Brain microvascular endothelial cell (primary cell): ENCODE results near the gene CACNA1B.
"Not testable (repeated sequence)": the region's sequence is repeated elsewhere in the genome, so short reads cannot be mapped to it uniquely, and the experiment has no call there.

Source experiments
- DNase-seq: peaks from one replicate; pipeline ENCODE4 v3.0.0-alpha.2; 2020
- H3K27ac ChIP-seq: fragments of 250-450 bp; sonication (Bioruptor Pico); 2 replicates; pipeline ENCODE4 v1.5.1; 2020; ENCODE audit warnings: mild to moderate bottlenecking, moderate library complexity
- H3K27me3 ChIP-seq: fragments of 250-450 bp; sonication (Bioruptor Pico); replicated peaks from 2 replicates; pipeline ENCODE4 v1.5.1; 2020; ENCODE audit warnings: mild to moderate bottlenecking
- H3K36me3 ChIP-seq: fragments of 250-450 bp; sonication (Bioruptor Pico); replicated peaks from 2 replicates; pipeline ENCODE4 v1.5.1; 2020; ENCODE audit warnings: mild to moderate bottlenecking
- H3K4me3 ChIP-seq: 2 replicates; pipeline ENCODE4 v1.5.1; 2011; ENCODE audit warnings: low read depth, mild to moderate bottlenecking, control low read depth, low read length, moderate library complexity
- in situ Hi-C: cut with HindIII; loops from 2 replicates; pipeline ENCODE4 v1.10.0; 2017; ENCODE audit warnings: low sequenced_read_pairs, low pct_ligation_motif_present
- TF ChIP-seq, protein P1 (sequence below): IDR thresholded peaks from 2 replicates; pipeline ENCODE4 v1.5.1; 2011; ENCODE audit warnings: low read depth, mild to moderate bottlenecking, moderate library complexity, low read length, control low read depth, inconsistent platforms; ENCODE audit errors: missing control alignments

The CACNA1B gene

DNA sequence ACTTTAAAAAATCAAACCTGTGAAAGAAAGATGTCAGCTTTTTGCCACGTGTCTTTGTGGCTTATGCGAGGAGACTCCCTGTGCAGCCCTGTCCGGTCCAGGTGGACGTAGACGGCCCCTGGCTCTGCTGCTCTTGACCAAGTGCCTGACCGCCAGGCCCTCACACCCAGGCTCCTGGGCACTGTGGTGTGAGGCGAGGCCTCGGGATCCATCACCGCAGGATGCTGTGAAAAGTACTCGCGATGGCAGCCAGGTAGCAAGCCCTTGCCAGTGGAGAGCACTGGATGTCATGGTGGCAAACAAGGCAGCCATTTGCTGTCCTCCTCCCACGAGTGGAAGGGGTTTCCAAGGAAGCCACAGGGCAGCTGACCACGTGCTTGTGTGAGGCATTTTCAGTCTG is 245.1 kb downstream of the CACNA1B start:
- Histone ChIP-seq H3K36me3 (no peaks in the 10 kb centered on the region), H3K27ac (no peak overlapping the region), H3K4me3 (no peak overlapping the region), H3K27me3 (no peaks in the 10 kb centered on the region)
- in situ Hi-C loops, result no loop called here
- TF ChIP-seq, protein P1, sequence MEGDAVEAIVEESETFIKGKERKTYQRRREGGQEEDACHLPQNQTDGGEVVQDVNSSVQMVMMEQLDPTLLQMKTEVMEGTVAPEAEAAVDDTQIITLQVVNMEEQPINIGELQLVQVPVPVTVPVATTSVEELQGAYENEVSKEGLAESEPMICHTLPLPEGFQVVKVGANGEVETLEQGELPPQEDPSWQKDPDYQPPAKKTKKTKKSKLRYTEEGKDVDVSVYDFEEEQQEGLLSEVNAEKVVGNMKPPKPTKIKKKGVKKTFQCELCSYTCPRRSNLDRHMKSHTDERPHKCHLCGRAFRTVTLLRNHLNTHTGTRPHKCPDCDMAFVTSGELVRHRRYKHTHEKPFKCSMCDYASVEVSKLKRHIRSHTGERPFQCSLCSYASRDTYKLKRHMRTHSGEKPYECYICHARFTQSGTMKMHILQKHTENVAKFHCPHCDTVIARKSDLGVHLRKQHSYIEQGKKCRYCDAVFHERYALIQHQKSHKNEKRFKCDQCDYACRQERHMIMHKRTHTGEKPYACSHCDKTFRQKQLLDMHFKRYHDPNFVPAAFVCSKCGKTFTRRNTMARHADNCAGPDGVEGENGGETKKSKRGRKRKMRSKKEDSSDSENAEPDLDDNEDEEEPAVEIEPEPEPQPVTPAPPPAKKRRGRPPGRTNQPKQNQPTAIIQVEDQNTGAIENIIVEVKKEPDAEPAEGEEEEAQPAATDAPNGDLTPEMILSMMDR, result no peak
- no peak for DNase-seq

DNA sequence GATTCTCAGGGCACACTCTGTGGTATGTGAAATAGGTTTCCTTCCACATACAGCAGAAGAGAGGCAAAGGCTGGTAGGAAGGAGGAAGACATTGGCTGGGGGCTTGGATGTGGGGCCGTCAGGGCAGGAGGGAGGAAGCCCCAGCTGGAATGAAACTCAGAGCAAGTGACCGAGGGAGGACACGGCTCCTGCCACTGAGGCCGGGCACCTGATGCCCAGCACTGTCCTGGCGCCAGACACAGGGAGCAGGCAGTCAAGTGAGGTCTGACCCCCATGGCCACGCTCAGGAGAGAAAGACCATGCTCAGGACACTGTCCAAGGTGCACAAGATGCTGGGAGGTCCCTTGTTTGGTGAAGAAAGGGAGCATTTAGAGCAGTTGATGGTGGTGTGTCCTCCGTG is 245.5 kb downstream of the CACNA1B start:
- no peak for DNase-seq
- in situ Hi-C loops, result no loop called here
- Histone ChIP-seq H3K27ac (no peak overlapping the region), H3K27me3 (no peaks in the 10 kb centered on the region), H3K36me3 (no peaks in the 10 kb centered on the region), H3K4me3 (no peak overlapping the region)
- TF ChIP-seq, protein P1, result no peak

DNA sequence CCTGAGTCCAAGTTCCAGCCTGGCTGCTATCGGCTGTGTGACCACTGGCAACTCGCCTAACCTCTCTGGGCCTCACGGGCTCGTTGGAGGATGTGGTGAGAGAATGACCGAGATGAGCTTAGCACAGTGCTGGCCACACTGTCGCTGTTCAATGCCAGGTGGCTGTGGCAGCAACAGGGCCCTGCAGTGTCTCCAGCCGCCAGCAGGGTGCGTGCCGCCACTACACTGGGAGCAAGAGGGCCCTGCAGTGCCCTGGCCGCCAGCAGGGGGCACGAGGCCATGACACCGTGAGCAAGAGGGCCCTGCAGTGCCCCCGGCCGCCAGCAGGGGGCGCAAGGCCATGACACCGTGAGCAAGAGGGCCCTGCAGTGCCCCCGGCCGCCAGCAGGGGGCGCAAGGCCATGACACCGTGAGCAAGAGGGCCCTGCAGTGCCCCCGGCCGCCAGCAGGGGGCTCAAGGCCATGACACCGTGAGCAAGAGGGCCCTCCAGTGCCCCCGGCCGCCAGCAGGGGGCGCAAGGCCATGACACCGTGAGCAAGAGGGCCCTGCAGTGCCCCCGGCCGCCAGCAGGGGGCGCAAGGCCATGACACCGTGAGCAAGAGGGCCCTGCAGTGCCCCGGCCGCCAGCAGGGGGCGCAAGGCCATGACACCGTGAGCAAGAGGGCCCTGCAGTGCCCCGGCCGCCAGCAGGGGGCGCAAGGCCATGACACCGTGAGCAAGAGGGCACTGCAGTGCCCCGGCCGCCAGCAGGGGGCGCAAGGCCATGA is 248.7 kb downstream of the CACNA1B start:
- H3K4me3 ChIP-seq, in situ Hi-C loops, H3K27me3 ChIP-seq, H3K27ac ChIP-seq, H3K36me3 ChIP-seq, DNase-seq: not testable (repeated sequence)

DNA sequence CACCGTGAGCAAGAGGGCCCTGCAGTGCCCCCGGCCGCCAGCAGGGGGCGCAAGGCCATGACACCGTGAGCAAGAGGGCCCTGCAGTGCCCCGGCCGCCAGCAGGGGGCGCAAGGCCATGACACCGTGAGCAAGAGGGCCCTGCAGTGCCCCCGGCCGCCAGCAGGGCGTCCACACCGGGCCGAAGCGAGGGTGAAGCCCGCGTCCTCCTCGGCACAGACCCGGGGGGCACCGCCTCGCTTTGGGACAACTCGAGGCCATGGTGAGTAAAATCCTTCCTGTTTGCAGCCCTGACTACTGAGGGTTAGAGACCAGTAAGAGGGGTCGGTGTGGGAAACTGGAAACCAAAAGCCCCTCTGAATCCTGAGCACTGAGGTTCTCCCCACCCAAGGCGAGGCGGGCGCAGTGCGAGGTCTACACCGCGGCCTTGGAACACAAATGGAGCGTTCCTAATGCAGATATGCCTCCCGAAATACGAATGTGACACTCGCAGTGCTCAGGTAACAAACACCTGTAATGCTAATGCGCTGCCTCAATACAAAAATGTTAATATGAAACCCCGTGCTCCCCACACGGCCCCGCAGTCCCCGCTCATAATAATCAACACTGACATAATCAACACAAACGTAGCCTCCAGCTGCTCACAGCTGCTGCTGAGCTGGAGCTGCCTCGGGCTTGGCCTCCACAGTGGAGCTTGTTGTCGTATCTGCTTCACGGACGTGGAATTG is 249.4 kb downstream of the CACNA1B start:
- H3K36me3 ChIP-seq, in situ Hi-C loops: not testable (repeated sequence)

DNA sequence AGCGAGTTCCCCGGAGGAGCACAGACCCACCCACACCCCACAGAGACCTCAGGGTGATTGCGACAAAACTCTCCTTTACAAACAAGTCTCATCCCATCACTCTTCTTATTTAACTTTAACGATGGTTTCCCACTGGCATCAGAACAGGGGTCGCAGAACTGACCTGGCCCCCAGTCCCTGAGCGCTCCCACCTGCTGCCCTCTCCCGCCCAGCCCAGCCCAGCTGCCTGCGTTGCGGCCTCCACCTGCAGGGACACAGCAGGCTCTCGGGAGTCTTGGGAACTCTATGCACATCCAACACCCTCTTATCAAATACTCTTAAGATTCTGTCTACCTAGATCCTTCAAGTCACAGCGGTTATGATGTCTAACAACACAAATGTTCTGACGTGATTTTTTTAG is 250.4 kb downstream of the CACNA1B start:
- H3K27ac ChIP-seq, H3K4me3 ChIP-seq, DNase-seq, in situ Hi-C loops, H3K27me3 ChIP-seq, H3K36me3 ChIP-seq: not testable (repeated sequence)

More for the DNA sequence above, 249.4 kb downstream of the CACNA1B start:
- H3K27me3 ChIP-seq, H3K4me3 ChIP-seq, H3K27ac ChIP-seq, DNase-seq: not testable (repeated sequence)

DNA sequence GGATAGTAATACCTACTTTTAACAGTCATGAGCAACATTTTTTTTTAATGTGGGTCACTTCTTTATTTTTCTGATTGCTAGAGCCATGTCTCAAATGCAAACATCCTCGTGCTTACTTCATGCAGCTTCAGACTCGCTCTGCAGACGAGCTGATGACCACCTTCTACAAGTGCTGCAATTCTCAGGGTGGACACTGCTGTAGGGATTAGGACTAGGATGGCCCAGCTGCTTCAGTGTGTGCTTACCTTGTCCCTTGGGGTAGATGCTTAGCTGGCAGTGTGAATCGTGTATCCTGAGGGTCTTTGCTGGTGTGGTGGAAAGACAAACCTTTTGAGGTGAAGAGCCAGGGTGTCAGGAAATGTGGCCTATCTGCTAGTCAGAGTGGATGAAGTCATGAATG is 251.7 kb downstream of the CACNA1B start:
- H3K4me3 ChIP-seq, H3K36me3 ChIP-seq, H3K27me3 ChIP-seq, H3K27ac ChIP-seq, DNase-seq, in situ Hi-C loops: not testable (repeated sequence)

DNA sequence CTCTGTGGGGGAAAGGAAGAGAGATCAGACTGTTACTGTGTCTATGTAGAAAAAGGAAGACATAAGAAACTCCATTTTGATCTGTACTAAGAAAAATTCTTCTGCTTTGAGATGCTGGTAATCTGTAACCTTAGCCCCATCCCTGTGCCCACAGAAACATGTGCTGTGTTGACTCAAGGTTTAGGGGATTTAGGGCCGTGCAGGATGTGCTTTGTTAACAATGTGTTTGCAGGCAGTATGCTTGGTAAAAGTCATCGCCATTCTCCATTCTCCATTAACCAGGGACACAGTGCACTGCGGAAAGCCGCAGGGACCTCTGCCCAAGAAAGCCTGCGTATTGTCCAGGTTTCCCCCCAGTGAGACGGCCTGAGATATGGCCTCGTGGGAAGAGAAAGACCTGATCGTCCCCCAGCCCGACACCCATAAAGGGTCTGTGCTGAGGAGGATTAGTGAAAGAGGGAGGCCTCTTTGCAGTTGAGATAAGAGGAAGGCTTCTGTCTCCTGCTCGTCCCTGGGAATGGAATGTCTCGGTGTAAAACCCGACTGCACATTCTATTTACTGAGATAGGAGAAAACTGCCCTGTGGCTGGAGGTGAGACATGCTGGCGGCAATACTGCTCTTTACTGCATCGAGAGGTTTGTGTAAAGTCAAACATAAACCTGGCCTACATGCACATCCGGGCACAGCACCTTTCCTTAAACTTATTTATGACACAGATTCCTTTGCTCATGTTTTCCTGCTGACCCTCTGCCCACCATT is 255.5 kb downstream of the CACNA1B start:
- H3K4me3 ChIP-seq, in situ Hi-C loops, DNase-seq, H3K27me3 ChIP-seq, H3K36me3 ChIP-seq, H3K27ac ChIP-seq: not testable (repeated sequence)

DNA sequence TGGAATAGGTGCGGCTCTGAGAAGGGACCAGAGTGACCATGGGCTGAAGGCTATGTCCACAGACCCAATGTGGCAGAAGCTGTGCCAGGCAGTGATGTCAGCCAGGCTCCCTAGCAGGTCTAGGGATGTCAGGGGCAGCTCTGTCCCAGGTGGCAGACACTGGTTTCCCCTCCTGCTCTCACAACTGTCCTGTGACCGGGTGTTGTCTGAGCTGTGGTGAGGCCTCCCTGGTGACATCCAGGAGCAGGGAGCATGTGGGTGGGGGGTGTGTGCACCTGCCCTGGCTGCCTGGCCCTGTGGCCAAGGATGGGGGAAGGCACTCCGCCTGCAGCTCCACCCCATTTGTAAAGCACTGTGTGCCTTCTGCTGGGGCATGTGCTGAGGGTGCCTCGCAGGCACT is 257.0 kb downstream of the CACNA1B start:
- H3K36me3 ChIP-seq, result not testable (repeated sequence)

DNA sequence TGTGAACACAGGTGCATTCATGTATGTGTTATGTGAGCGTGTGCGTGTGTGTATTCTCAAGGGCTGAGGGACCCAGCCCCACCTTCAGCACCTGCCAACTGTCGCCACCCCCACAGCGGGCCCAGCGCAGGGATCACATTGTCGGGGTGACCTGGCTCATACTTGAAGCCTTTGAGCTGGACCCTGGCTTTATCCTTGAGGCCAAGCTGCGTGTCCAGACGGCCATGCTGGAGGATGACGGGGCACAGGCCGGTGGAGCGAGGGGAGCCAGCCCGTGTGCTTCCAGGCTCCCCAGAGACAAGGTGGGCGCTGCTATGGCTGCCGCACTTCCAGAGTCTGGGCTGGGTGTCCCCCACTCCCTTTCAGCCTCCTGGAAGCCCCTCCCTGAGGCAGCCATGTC is 261.5 kb downstream of the CACNA1B start:
- DNase-seq, in situ Hi-C loops, H3K36me3 ChIP-seq, H3K4me3 ChIP-seq, H3K27ac ChIP-seq, H3K27me3 ChIP-seq: not testable (repeated sequence)

More for the DNA sequence above, 257.0 kb downstream of the CACNA1B start:
- in situ Hi-C loops, H3K27me3 ChIP-seq, H3K27ac ChIP-seq, DNase-seq, H3K4me3 ChIP-seq: not testable (repeated sequence)

DNA sequence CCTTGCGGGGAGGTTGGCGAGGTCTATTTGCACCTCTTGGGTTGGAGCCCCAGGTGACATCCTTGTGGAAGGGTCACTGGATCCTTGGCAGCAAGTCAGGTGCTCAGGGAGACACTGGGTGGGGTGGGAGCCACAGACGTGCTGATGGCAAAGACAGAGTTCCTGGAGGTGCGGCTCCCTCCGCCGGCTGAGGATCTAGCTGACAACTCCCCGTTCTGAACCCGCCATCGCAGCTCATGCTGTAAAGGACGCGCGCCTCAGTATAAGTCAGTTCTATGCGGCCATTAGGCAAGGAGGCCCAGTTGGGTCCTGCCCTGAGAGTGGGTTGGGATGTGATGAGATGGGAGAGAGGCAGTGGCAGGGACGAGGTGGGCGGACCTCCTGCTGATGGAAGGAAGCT is 263.4 kb downstream of the CACNA1B start:
- H3K27me3 ChIP-seq, H3K4me3 ChIP-seq, in situ Hi-C loops, DNase-seq, H3K27ac ChIP-seq, H3K36me3 ChIP-seq: not testable (repeated sequence)

DNA sequence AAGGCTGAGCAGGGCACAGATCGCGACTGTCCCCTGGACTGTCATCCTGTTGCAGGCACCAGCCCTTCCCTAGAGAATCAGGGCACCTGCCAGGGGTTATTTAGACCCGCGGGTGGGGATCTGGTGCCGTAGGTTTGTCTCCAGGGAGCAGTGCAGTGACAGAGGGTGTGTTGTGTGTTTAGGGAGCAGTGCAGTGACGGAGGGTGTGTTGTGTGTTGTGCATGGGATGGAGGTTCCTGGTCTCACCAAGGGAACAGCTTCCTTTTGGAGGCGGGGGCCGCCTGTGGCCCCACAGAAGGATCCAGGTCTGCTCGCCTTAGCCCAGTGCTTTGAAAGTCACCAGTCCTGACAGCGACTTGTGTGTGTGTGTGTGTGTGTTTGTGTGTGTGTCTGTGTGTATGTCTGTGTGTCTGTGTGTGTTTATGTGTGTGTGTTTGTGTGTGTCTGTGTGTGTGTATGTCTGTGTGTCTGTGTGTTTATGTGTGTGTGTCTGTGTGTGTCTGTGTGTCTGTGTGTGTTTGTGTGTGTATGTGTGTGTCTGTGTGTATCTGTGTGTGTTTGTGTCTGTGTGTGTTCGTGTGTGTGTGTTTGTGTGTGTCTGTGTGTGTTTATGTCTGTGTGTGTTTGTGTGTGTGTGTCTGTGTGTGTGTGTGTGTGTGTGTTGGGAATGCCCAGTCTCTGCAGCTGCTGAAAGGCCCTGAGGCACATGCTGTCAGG is 265.1 kb downstream of the CACNA1B start:
- H3K27ac ChIP-seq, H3K36me3 ChIP-seq, in situ Hi-C loops, H3K4me3 ChIP-seq, DNase-seq, H3K27me3 ChIP-seq: not testable (repeated sequence)

DNA sequence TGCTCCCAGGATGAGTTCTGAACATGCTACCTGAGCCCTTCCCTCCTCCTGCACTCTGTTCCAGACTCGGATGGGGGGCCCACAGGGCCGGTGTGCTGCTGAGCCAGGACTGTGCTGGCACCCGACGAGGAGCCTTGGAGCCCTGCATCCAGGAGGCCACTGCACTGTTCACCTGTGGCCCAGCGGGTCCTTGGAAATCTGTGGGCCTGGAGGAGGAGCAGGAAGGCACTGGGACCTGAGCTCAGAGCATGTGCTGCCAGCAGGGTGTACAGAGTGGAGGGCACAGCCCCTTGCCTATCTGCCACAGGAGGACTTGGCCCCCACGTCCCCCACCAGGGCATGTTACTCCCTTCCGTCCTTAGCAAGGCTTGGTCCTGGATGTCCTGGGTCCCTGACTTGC is 265.9 kb downstream of the CACNA1B start:
- H3K27me3 ChIP-seq, H3K27ac ChIP-seq, in situ Hi-C loops, DNase-seq, H3K36me3 ChIP-seq, H3K4me3 ChIP-seq: not testable (repeated sequence)
